Adrenal gland (tissue), 12 donors: ENCODE measurements around the gene PACRG. TPM values are rescaled to one million over a fixed set of nuclear protein-coding genes. Genes with fewer than 3 reads are reported as not detected.
A peak's percentile ranks its signal among the peaks of the same experiment; 100 is the strongest.

Experiments
- DNase-seq, 7 donors: peaks; one replicate each; pipeline ENCODE4 v3.0.0-alpha.2; 2019 to 2020
- H3K27ac ChIP-seq, 5 donors: fragments of 200-600 bp; sonication (generic) in 4 of 5; 1 replicate in 3 of 5; 2 replicates in 2 of 5; pipeline versions ENCODE4 v1.5.1 to v1.8.0; 2016 to 2020; ENCODE audit warnings: mild to moderate bottlenecking in 1 of 5
- H3K27me3 ChIP-seq: fragments of 200-600 bp; 2 replicates; pipeline ENCODE4 v1.8.0; 2021
- H3K36me3 ChIP-seq, 2 donors: fragments of 200-600 bp; replicated peaks in 1 of 2; 1 replicate in 1 of 2; 2 replicates in 1 of 2; pipeline versions ENCODE4 v1.5.1 to v1.8.0; 2018 to 2022
- H3K4me1 ChIP-seq, 2 donors: fragments of 200-600 bp; replicated peaks in 1 of 2; 1 replicate in 1 of 2; 2 replicates in 1 of 2; pipeline versions ENCODE4 v1.5.1 to v1.8.0; 2018 to 2021
- H3K4me3 ChIP-seq, 4 donors: fragments of 200-600 bp; sonication (generic) in 3 of 4; one replicate each; pipeline ENCODE4 v1.5.1; 2016 to 2018
- H3K9me3 ChIP-seq, 3 donors: fragments of 200-600 bp; sonication (generic) in 1 of 3; replicated peaks in 1 of 3; 1 replicate in 2 of 3; 2 replicates in 1 of 3; pipeline versions ENCODE4 v1.5.1 to v1.8.0; 2016 to 2021
- CTCF ChIP-seq, 6 experiments: fragments of 450-650 bp in 4 of 6; fragments of 200-600 bp in 2 of 6; sonication (generic) in 1 of 6; IDR thresholded peaks; 1 replicate in 5 of 6; 2 replicates in 1 of 6; pipeline versions ENCODE4 v1.5.1 to v1.8.0; 2016 to 2021; ENCODE audit warnings: antibody characterized with exemption in 6 of 6, mild to moderate bottlenecking in 2 of 6, moderate library complexity in 1 of 6
- POLR2A ChIP-seq, 2 donors: fragments of 450-650 bp; IDR thresholded peaks; one replicate each; pipeline ENCODE4 v1.6.1; 2017; ENCODE audit warnings: antibody characterized with exemption in 2 of 2, mild to moderate bottlenecking in 2 of 2, moderate library complexity in 1 of 2
- WGBS, 4 donors: extraction: QIAGEN DNeasy Blood & Tissue Kit in 2 of 4; methylation state at CpG; one replicate each; pipeline versions ENCODE4 v1.1.5 to v1.1.7; 2013 to 2017; 5-methylcytosine and 5-hydroxymethylcytosine counted together
- intact Hi-C, 2 donors: fragments of 100-400 bp; cut with DNase I; formaldehyde crosslinking; loops; one replicate each; pipeline versions ENCODE4 v1.14.1 to v1.15.0; 2022 to 2023
- polyA plus RNA-seq, 3 donors: library from polyadenylated mRNA; stranded (reverse); fragments of 200-250 nt in 2 of 3; fragments of 350-450 nt in 1 of 3; fragmentation: Illumina TruSeq in 1 of 3; extraction: RNeasy Lipid Tissue Mini Kit (QIAGEN cat#74804) in 1 of 3; gene quantifications; one replicate each; pipeline ENCODE4 v1.2.3, GENCODE V29; 2013 to 2014
- total RNA-seq, 9 donors: library from RNA; depleted of rRNA in 4 of 9; stranded (reverse); fragments of >200 nt in 4 of 9; fragments of 120-200 nt in 1 of 9; fragmentation: NEBNext Ultra II Directional in 1 of 9; extraction: Animal tissue kit (Norgen Biotek cat#: 25700) in 1 of 9; gene quantifications; one replicate each; pipeline versions ENCODE4 v1.1.0 to v1.2.4, GENCODE V29; 2013 to 2023
- donor health status: healthy with polysubstance abuse.
- donor health status: Bipolar disorder and iron deficiency.
- donor health status: DM: yes; HTN: yes; CAD: no.
- donor health status: DM: no; HTN: no; CAD: no.
- donor health status: DM: no; HTN: no; CAD: no.
- donor health status: DM: yes; HTN: yes; CAD: no.

PACRG gene
- total and polyA plus RNA-seq, 12 donors: 0.18 to 6.1 (median 1.4) TPM

GRCh38 chr6:162882801-162883481, 155.2 kb downstream of the PACRG start:
- no peaks in the 10 kb centered on the region for H3K9me3 ChIP-seq
- WGBS, 4 donors: 83 to 87% (median 85%) methylated on average over 8 of the region's 8 CpGs
- intact Hi-C loops: loop anchor here in 1 of 2 donors (10.0 kb wide), 1 partner anchor 1382 kb away; no protein-coding TSS in a partner anchor
- DNase-seq: no peak
- no peak for TF ChIP-seq CTCF (IDR thresholded peaks at IDR 0.05)
- TF ChIP-seq POLR2A (IDR thresholded peaks at IDR 0.05): no peak
- H3K36me3 ChIP-seq: no peaks in the 10 kb centered on the region
- H3K4me1 ChIP-seq: no peaks in the 10 kb centered on the region
- H3K27ac ChIP-seq: no peak overlapping the region
- no peaks in the 10 kb centered on the region for H3K27me3 ChIP-seq
- H3K4me3 ChIP-seq: no peak overlapping the region

GRCh38 chr6:162887981-162888689, 160.4 kb downstream of the PACRG start:
- no peaks in the 10 kb centered on the region for H3K36me3 ChIP-seq
- no peaks in the 10 kb centered on the region for H3K27me3 ChIP-seq
- DNase-seq: peak; percentile 66 to 92 (median 87)
- TF ChIP-seq POLR2A (IDR thresholded peaks at IDR 0.05): peak in 1 of 2 donors; percentile 28
- peak in 1 of 6 experiments; percentile 17 for TF ChIP-seq CTCF (IDR thresholded peaks at IDR 0.05)
- WGBS, 4 donors: 67 to 100% (median 76%) methylated on average over 4 to 15 of the region's 15 CpGs
- H3K9me3 ChIP-seq: no peaks in the 10 kb centered on the region
- intact Hi-C loops: loop anchor here in 1 of 2 donors (10.0 kb wide), 1 partner anchor 1377 kb away; no protein-coding TSS in a partner anchor
- H3K27ac ChIP-seq: peak overlapping the region in 4 of 5 donors; percentile 23 to 57 (median 36)
- H3K4me3 ChIP-seq: no peak overlapping the region
- H3K4me1 ChIP-seq: peaks cover 0 to 6% of the 10 kb centered on the region in 2 donors

- no peak overlapping the region for H3K4me3 ChIP-seq
- no peak for TF ChIP-seq CTCF (IDR thresholded peaks at IDR 0.05)
- TF ChIP-seq POLR2A (IDR thresholded peaks at IDR 0.05): no peak
- no peak overlapping the region for H3K27ac ChIP-seq
- intact Hi-C loops: loop anchor here in 1 of 2 donors (10.0 kb wide), 1 partner anchor 1375 kb away; no protein-coding TSS in a partner anchor
- DNase-seq: no peak
- no peaks in the 10 kb centered on the region for H3K36me3 ChIP-seq
- peaks cover 0 to 6% of the 10 kb centered on the region in 2 donors for H3K4me1 ChIP-seq
- 46 to 65% (median 52%) methylated on average over 1 of the region's 1 CpG for WGBS, 4 donors
- H3K27me3 ChIP-seq: no peaks in the 10 kb centered on the region
- H3K9me3 ChIP-seq: no peaks in the 10 kb centered on the region
Observed at GRCh38 chr6:162889303-162889702, 161.5 kb downstream of the PACRG start.

GRCh38 chr6:162898011-162898410, 170.2 kb downstream of the PACRG start:
- no peaks in the 10 kb centered on the region for H3K4me1 ChIP-seq
- H3K4me3 ChIP-seq: no peak overlapping the region
- no peak for DNase-seq
- H3K27me3 ChIP-seq: no peaks in the 10 kb centered on the region
- H3K9me3 ChIP-seq: no peaks in the 10 kb centered on the region
- TF ChIP-seq CTCF (IDR thresholded peaks at IDR 0.05) (no peak), POLR2A (IDR thresholded peaks at IDR 0.05) (no peak)
- H3K27ac ChIP-seq: no peak overlapping the region
- intact Hi-C loops: no loop called here
- no peaks in the 10 kb centered on the region for H3K36me3 ChIP-seq
- WGBS, 4 donors: 80 to 89% (median 87%) methylated on average over 8 of the region's 8 CpGs
